ENCODE measurements around the gene SLC9A7. TPM values are rescaled to one million over a fixed set of nuclear protein-coding genes. Genes with fewer than 3 reads are reported as not detected.
"Not testable (repeated sequence)": the region's sequence is repeated elsewhere in the genome, so short reads cannot be mapped to it uniquely, and the experiment has no call there.

SLC9A7 gene
- total and polyA plus RNA-seq, 3 donors from 2014 or later, result 2.6 to 8.1 (median 7.4) TPM

DNA sequence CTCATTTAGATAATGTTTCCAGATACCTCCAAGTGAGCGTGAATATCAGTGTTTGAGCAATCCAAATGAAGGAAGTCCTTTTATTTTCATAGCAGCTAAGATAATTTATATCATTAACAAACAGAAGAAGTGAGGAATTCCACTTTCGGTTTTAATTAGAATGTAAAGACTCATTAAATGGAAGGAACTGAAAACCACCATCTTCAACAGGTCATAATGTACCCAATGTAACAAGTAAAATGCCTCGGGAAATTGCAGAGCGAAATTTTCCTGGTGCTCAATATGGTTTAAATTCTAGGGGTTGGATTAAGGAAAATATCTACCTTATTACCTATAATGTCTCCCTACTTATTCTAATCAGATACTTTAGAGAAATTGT, 33.9 kb upstream of the SLC9A7 start:
- H3K4me3 ChIP-seq, result no peak overlapping the region
- no peak for TF ChIP-seq POLR2A (IDR thresholded peaks at IDR 0.05)
- TF ChIP-seq CTCF (IDR thresholded peaks at IDR 0.05), result no peak
- no peaks in the 10 kb centered on the region for H3K4me1 ChIP-seq
- no peak overlapping the region for H3K27ac ChIP-seq
- 63 to 65% methylated on average over 4 of the region's 4 CpGs for WGBS, 2 donors
- H3K9me3 ChIP-seq, result no peaks in the 10 kb centered on the region
- DNase-seq, result no peak
- intact Hi-C loops (cut with DNase I; ENCODE audit: low total_unique reads), result no loop called here
- no peaks in the 10 kb centered on the region for H3K27me3 ChIP-seq
- no peaks in the 10 kb centered on the region for H3K36me3 ChIP-seq (ENCODE audit: low read depth, missing control alignments)

DNA sequence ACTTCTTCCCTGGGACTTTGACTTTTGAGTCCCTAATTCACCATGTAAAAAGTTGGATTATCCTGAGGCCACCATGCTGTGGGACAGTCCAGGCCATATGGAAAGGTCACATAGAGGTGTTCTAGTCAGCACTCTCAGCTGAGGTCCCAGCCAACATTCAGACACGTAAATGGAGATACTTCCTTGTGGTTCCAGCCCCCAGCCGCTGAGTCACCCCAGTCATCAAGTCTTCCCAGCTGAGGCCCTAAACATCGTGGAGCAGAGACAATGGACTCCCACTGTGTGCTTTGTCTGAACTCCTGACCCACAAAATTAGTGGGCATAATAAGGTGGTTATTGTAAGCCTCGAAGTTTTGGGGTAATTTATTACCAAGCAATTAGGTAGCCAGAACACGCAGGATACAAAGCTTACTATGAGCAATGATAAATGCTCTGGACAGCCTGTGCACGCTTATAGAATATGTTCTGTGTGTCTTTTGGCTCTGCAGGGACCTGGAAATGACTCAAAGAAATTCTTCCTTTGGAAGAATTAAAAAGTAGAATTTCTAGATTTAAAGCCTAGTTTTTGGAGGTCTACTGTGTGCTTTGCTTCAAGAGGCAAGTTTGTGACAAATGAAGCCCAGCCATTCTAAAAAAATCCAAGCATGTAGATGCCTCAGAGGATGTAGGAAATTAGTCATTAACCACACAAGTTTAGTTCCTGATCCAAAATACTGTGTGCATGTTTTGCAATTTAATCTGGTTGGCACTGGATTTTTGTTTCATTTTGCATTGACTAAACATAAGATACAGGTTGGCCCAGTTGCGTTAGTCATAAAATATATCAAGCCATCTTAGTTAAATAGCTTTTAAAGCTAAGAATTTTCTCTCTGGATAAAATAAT, 33.2 kb upstream of the SLC9A7 start:
- Histone ChIP-seq H3K36me3 (ENCODE audit: low read depth, missing control alignments) (no peaks in the 10 kb centered on the region), H3K27me3 (no peaks in the 10 kb centered on the region), H3K4me1 (no peaks in the 10 kb centered on the region), H3K9me3 (no peaks in the 10 kb centered on the region), H3K27ac (no peak overlapping the region), H3K4me3 (no peak overlapping the region)
- intact Hi-C loops (cut with DNase I; ENCODE audit: low total_unique reads), result no loop called here
- TF ChIP-seq POLR2A (IDR thresholded peaks at IDR 0.05), result no peak
- TF ChIP-seq CTCF (IDR thresholded peaks at IDR 0.05), result no peak
- WGBS, 2 donors, result 38 to 42% methylated on average over 4 to 5 of the region's 7 CpGs
- no peak for DNase-seq

DNA sequence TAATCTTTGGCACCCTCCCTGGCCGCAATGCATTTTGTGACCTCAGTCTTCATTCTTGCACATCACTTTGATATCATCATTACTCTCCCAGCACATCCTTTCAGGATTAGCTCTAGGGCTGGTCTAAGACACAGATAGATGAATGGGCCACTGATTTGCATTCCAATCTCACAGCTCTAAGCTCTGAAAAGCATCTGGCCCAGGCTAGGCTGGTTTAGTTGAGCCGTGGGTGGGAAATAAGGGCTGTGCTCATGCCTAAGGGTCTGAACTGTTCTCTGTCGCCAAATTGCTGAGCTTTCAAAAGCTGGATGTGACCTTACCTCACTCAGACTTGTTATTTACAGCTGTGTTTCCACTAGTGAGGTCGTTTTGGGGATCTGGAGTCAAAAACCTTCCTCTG, 30.0 kb upstream of the SLC9A7 start:
- Histone ChIP-seq H3K27me3 (no peaks in the 10 kb centered on the region), H3K4me1 (no peaks in the 10 kb centered on the region), H3K36me3 (ENCODE audit: low read depth, missing control alignments) (no peaks in the 10 kb centered on the region), H3K4me3 (no peak overlapping the region), H3K27ac (no peak overlapping the region), H3K9me3 (no peaks in the 10 kb centered on the region)
- DNase-seq, result no peak
- TF ChIP-seq POLR2A (IDR thresholded peaks at IDR 0.05), result no peak
- no peak for TF ChIP-seq CTCF (IDR thresholded peaks at IDR 0.05)
- intact Hi-C loops (cut with DNase I; ENCODE audit: low total_unique reads), result no loop called here
- WGBS, 2 donors, result 57 to 70% methylated on average over 4 of the region's 4 CpGs

DNA sequence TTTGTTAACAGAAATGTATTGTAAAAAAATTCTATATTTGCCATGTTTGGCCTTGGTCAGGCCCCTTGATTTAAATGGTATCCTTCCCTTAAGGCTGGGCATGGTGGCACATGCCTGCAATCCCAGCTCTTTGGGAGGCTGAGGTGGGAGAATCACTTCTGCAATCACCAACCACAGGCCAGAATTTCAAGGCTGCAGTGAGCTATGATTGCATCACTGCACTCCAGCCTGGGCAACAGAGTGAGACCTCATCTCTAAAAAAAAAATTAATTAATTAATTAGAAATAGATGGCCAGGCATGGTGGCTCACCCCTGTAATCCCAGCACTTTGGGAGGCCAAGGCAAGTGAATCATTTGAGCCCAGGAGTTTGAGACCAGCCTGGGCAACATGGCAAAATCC, 25.5 kb upstream of the SLC9A7 start:
- H3K27ac ChIP-seq; H3K4me1 ChIP-seq; intact Hi-C loops (cut with DNase I; ENCODE audit: low total_unique reads); H3K4me3 ChIP-seq; DNase-seq; H3K27me3 ChIP-seq; H3K36me3 ChIP-seq (ENCODE audit: low read depth, missing control alignments); H3K9me3 ChIP-seq: not testable (repeated sequence)

GRCh38 chrX:46782034-46782433, 23.1 kb upstream of the SLC9A7 start:
- Histone ChIP-seq H3K36me3 (ENCODE audit: low read depth, missing control alignments) (no peaks in the 10 kb centered on the region), H3K9me3 (no peaks in the 10 kb centered on the region), H3K4me3 (no peak overlapping the region), H3K27me3 (no peaks in the 10 kb centered on the region), H3K27ac (no peak overlapping the region), H3K4me1 (no peaks in the 10 kb centered on the region)
- WGBS, 2 donors, result 79 to 95% methylated on average over 3 to 4 of the region's 4 CpGs
- DNase-seq, result no peak
- TF ChIP-seq POLR2A (IDR thresholded peaks at IDR 0.05) (no peak), CTCF (IDR thresholded peaks at IDR 0.05) (no peak)
- intact Hi-C loops (cut with DNase I; ENCODE audit: low total_unique reads), result no loop called here
